LNCAP (cell line): ENCODE results near the gene RABGEF1.

Experiments used
- CTCF ChIP-seq: fragments of 450-650 bp; IDR thresholded peaks from 2 replicates; pipeline ENCODE4 v1.5.1; 2017; ENCODE audit warnings: mild to moderate bottlenecking

RABGEF1 gene

GRCh38 chr7:66731986-66732385 lies 8.5 kb upstream of the RABGEF1 start:
- TF ChIP-seq CTCF, result no peak

GRCh38 chr7:66732439-66732838 lies 8.1 kb upstream of the RABGEF1 start:
- TF ChIP-seq CTCF, result no peak

- no peak for TF ChIP-seq CTCF
These were observed 6.5 kb upstream of the RABGEF1 start for GRCh38 chr7:66734006-66734405.

- TF ChIP-seq CTCF, result no peak
These were observed 5.4 kb upstream of the RABGEF1 start for GRCh38 chr7:66735154-66735553.

- TF ChIP-seq CTCF, result no peak
These were observed 4.7 kb upstream of the RABGEF1 start for GRCh38 chr7:66735850-66736249.

GRCh38 chr7:66736892-66737291 lies 3.6 kb upstream of the RABGEF1 start:
- TF ChIP-seq CTCF, result no peak

GRCh38 chr7:66737667-66738066 lies 2.9 kb upstream of the RABGEF1 start:
- TF ChIP-seq CTCF, result no peak

GRCh38 chr7:66739477-66739876 lies 1.1 kb upstream of the RABGEF1 start:
- TF ChIP-seq CTCF, result no peak
